HG02759 (cell line): Measurements from ENCODE around the gene GPR183.
A peak's percentile ranks its signal among the peaks of the same experiment; 100 is the strongest.

Experiments
- ATAC-seq: cut with Tn5 transposase; IDR thresholded peaks from one replicate; pipeline ENCODE4 v1.9.1; 2021; ENCODE audit warnings: mild to moderate bottlenecking, moderate library complexity; ENCODE audit not compliant: unreplicated experiment

GPR183 gene, protein sequence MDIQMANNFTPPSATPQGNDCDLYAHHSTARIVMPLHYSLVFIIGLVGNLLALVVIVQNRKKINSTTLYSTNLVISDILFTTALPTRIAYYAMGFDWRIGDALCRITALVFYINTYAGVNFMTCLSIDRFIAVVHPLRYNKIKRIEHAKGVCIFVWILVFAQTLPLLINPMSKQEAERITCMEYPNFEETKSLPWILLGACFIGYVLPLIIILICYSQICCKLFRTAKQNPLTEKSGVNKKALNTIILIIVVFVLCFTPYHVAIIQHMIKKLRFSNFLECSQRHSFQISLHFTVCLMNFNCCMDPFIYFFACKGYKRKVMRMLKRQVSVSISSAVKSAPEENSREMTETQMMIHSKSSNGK

DNA sequence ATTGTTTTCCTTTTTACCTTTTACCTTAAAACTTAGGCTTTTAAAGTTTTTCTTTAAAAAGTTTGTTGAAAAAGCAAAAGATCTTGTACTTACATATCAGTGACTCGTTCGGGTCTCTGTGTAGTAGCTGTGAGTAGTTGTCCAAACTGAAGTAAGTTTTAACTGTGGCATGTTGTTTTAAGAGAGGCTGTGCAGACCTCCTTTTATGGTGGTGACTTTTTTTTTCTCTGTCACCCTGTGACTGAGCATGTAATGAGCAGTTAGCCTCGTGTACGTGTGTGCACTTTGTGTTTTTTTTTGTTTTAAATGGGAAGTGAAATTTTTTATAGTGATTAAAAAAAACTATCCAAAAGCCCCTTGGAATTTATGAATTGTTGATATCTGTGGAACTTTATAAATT is at the start of gene GPR183:
Gene GPR183 (minus strand): TSS at position 153 of the 400 bp plus-strand sequence. CDS start 11,254 bp downstream, outside the sequence.
- ATAC-seq: peak; percentile 55

DNA sequence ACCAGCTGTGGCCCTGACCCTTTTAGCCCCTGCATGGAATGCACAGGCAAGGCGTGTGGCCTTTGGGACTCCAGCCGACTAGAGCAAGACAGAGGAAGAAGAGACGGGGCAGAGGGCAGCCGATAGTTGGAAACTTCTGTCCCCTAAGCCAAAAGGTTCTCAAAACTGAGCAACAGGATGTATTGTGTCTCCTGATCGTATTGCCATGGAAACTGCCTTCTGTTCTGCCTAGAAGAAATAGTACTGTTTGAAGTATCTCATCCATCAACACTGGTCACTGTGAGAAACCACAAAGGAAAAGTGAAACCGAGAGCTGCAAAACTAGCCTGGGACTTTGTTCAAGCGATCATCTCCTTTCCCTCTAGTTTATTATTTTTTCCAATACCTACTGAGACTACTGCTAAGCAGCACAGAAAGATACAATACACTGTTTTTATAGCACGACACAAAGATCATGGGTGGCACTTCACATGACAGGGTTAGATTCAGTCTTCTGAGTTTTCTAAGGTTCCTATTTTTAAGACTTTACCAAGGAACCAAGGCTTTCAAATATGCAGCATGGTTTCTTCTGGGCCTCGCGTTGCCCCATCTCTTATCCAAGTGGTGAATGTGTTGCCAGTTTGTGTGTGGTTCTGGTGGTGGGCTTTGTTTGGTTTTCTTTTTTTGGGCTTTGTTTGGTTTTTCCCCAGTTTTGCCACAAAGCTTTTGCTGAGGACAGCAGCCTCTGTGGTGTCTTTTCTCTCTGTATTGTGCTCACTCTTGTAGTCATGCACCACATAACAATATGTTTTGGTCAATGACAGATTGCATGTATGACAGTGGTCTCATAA is 49.3 kb upstream of the GPR183 start:
- ATAC-seq: peak; percentile 50

DNA sequence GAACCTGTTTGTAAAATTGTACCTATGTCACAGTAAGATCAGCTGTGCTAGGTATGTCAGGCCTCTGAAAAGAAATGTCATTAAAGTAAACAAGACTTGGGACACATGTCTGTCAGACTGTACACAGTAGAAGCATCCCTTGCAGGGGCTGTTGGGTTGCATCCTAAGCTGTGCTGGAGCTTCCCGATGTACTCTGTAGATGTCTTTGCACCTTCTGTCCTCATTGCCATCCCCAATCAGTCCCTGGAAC is 48.7 kb upstream of the GPR183 start:
- no peak for ATAC-seq

DNA sequence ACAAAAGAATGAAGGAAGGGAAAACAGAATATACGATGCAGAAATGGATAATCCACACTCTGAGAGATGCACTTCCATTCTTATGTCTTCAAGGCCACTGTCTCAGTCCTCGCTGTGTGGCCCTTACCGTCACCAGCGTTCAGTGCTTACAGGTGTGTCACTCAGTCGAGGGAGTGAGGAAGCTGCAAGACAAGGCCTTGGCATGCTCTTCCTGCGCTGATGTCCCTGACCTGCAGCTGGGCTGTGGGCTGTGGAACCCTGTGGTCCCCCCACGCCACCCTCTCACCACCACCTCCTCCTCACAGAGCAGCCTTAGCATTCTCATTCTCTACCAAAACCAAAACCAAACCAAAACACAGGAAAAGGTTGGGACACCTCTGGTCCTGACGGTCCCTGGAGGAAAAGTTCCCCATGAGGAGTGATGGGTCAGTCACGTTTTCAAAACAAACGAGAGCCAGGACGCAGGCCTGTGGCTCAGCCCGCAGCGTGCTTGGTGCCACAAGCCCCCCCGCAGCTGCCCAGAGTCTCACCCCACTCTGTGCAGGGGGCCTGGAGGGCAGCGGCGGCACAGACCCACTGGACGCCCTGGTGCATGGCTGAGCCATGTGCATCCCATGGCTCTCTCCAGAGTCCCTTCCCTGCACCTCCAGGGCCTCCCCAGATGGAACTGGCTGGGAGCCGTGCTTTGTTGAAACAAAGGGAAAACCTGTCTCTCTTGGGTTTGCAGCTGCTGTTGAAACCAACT is 48.2 kb upstream of the GPR183 start:
- no peak for ATAC-seq

DNA sequence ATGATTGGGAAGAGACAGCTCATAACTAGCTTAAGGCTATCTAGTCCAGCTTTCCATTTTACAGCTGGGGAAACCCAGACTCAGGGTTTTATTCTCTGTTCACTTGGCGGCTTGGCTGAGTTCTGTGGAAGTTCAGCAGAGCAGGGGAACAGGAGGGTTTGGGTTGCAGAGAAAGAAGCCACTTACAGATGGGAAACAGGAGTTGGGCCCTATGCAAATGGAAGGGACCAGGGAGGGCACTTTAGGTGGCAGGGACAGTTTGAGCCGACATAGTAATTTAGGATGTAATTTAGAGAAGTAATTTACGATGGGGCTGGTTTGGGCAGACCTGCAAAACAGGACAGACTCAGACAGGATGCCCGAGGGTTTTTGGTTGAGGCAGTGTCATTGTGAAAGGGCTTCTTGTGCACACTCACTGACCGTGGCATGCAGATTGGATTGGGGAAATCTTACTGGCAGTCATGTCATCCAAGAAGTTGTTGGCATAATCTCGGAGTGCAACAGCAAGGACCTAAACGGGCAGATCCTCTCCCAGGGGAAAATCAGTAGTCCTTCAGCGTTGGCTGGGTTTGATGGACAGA is 47.3 kb upstream of the GPR183 start:
- ATAC-seq: peak; percentile 29

DNA sequence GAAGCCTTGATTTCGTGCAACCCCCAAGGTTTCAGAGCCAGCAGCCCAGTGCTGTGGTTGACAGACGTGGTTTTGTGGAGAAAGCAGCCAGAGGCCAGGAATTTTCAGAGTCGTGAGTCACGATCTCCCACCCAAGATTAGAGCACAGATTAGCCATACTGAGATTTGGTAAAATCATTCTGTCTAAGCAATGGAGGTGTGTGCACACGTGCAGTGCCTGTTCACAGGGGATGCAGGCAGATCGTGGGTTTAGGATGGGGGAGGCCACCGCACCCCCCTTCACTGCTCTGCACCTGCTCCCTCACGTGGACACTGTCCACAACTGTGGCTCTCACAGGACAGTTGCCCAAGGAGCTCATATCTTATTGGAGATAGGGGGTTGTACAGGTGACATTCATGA is 46.6 kb upstream of the GPR183 start:
- ATAC-seq: no peak

DNA sequence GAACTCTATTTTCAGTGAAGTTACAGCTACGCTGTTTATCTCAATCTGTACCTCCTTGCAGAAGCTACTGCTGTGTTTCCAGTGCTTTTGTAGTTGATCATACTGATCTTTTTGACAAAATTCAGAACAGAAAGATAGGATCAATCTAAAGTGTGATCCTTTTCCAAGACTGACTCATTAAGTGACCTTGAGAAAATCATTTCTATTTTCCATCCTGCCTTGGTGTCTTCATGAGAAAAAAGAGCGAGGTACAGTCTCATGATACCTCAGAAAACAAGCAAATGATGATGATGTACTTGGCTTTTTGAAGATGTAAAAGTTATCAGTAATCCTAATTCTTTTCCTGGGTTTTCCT is 46.0 kb upstream of the GPR183 start:
- ATAC-seq: no peak

DNA sequence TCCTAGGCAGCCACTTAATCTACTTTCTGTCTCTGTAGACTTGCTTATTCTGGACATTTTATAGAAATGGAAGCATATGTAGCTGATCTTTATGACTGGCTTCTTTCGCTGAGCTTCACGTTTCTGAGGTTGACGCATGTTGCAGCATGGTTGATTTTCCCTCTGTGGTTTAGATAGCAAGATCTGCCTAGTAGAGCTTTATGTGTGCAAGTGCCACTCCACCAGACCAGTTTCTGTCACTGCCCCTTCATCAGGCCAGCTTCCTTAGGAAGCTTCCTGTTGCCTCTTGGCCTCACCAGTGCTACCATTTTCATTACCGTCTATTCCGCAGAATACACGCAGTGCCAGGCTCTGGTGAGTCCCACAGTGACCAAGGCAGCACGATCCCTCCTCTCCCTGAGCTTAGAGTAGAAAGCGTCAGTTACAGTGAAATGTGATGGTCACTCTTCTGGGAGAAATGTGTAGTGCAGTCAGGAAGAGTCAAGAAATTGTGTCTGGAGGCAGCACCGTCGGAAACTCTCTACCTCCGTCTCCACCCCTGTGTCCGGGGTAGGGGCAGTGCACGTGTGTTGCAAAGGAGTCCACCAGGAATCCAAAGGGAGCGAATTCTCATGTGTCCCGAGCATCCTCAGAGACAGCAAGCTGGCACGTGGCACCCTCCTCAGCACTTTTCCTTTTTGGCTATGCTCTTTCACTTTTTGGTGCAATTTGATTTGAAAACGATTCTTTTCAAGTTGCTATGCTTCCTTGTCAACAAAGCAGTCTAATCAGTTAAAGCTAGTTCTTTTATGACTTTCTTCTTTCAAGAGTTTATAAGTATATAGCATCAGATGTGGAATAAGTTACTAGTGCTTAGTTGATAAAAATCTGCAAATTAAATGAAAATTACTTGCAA is 45.4 kb upstream of the GPR183 start:
- ATAC-seq: no peak

DNA sequence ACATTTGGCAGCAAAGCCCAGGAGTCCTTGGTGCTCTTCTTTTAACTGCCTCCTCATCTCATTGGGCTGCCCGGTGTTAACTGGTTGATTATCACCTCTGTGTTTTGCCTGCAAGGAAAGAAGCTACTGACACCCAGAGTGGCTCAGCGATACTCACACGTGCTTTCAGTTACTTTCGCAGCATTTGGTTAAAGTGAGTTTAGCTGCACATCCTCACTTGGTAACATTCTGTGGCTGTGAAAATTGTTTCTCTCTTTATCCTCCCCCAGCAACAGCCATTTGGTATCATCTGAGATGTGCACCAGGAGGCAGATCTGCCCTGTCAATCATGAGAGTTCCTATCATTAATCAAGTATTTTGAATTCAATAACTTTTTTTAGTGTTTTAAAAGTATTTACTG is 44.6 kb upstream of the GPR183 start:
- no peak for ATAC-seq

DNA sequence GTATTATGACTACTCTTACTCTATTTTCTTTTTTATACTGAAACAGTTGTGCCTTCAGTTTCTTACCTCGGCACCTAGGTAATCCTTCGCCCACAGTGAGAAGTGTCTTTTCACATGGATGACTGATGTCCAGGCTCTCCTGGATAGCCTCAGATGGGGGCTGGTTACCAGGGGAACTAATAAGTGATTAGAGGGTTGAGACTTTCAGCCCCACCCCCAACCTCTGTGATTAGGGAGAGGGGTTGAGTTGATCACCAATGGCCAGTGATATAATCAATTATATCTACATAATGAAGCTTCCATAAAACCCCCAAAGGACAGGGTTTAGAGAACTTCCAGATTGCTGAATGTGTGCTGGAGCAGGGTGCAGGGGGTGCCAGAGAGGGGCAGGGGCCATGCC is 43.0 kb upstream of the GPR183 start:
- no peak for ATAC-seq

DNA sequence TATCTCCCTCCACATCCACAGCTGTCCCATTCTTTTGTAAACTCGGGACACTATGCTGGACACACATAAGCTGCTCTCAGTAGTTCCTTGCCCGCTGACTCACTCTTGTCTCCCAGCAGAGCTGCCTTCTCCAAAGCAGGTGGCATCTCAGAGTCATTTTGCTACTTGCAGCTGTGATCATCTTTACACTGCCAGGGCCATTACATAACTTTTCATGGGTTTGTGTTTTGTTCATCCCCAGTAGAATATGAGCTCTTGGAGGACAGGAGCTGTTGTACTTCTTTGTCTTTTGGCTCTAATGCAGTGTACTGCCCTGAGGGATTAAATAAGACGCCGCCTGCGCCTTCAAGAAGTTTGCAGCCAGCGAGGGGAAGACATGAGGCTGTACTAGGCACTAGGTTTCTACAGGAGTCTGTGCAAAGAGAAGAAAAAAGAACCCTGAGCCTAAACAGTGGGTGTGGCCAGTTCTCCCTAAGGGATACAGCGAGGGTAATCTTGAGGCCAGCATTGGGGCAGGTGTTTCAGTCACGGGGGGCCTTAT is 40.8 kb upstream of the GPR183 start:
- ATAC-seq: peak; percentile 73

DNA sequence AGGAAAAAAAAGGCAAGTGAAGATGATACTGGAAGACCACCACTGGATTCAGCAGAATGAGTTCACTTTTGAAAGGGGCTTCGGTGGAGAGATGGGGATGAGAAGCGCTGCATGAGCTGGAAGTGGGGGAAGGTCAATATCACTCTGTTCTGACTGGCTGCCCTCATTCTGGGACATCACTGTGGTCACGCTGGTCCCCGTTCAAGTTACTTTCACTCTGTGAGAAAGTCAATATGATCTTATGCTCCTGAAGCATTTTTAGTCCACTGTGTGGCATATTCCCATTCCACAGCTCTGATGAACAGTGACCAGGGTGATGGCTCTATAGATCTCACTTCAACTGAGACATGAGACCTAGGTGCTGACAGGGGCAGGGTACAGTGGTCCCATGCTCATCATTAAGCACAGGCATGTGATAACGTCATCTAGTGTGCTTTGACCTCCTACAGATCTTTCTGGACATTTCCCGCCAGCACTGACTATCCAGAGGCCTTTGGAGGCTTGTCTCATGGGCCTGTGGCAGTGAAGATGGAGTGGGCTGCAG is 40.2 kb upstream of the GPR183 start:
- no peak for ATAC-seq

DNA sequence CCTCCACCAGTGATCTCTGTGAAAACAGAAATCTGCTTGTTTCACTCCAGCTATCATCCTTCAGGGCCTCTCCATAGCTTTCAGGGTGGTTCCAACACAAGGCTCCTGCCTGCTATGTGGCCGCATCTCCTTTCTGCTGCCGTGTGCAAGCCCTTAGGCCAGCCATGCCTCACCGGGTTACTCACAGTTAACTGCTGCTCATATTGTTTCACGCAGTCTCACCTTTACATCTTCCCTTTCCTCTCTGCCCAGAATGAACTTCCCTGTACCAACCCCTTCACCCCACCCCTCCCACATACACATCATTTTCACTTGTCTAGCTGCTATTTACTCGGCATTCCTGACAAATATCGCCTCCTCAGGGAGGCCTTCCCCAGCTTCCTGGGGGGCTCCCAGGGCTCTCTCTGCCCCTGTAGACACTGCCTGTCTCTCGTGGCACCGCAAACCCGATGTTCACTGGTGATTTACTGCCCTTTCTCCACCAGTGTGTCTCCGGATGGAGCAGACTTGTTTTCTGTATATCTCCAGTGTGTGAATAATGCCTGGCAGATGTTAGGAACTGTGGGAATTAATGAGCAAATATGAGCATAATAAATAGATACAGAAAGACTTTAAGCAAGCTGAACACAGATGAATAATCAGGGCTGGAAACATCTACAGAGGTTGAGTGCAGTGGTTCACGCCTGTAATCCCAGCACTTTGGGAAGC is 39.3 kb upstream of the GPR183 start:
- no peak for ATAC-seq

DNA sequence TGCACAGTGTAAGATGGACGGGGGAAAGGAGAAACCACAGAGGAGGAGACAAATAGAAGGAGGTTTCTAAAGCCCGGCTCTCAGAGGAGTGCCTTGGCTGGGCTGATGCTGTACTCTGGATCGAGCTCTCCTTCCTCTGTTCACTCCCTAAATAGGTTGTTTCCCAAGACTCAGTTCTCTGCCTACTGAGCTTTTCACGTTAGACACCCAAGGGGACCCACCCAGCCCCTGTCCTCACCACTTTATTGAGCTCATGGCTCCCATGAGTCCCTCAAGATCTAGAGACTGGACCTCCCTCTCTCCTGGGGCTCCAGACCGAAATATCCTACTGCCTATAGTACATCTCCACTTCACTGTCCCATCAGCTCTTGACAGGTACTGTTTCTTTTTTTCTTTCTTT is 38.1 kb upstream of the GPR183 start:
- ATAC-seq: no peak

DNA sequence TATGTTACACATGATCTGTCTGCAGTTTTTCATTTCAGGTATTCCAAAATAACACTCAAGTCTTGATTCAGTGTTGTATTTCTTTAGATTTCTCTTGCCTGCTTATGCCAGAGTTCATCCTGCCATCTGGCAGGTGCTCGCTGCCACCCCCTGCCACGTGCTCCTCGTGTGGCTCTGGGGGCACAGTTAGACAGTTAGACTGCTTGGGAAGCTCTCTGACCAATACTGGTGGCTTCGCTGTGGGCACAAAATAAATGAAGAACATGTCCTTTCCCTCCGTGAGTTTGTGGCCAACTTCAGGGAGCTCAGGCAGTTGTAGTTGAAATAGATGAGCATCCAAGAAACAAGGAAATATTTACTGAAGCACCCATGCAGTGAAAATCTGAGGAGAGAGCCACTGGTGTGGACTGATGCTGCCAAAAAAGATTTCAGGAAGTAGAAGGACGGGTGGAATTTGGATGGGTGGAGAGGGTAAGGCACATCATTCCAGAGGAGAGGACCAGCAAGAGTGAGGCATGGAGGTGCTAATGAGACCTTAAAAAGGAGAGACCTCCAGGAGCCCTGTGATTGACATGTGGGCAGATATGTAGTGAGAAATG is 37.5 kb upstream of the GPR183 start:
- no peak for ATAC-seq

DNA sequence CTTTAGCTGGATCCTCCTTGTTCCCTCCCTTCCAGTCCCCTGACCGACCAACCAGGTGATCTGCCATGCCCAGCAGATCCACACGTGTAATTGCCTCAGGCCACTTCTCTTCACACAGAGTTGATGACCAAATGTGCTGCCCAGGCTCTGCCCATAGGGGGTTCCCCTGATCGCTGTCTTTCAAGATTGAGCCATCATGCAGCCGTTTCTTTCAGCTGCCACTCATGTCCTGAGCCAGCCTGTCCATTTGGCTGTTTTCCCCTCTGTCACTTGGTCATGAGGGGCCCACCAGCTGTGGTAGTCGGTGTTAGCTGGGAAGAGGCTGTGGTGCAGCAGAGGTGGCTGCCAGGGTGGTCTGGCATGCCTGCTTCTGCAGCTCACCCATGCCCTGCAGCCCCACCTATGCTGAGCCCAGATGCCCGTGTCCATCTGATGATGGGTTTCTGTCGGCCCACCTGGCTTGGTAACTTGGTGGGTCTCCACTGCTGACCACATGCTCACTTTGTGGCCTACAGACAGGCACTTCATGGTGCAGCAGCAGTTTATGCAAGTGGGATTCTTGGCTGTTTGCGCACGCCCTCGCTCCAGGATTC is 35.6 kb upstream of the GPR183 start:
- no peak for ATAC-seq

DNA sequence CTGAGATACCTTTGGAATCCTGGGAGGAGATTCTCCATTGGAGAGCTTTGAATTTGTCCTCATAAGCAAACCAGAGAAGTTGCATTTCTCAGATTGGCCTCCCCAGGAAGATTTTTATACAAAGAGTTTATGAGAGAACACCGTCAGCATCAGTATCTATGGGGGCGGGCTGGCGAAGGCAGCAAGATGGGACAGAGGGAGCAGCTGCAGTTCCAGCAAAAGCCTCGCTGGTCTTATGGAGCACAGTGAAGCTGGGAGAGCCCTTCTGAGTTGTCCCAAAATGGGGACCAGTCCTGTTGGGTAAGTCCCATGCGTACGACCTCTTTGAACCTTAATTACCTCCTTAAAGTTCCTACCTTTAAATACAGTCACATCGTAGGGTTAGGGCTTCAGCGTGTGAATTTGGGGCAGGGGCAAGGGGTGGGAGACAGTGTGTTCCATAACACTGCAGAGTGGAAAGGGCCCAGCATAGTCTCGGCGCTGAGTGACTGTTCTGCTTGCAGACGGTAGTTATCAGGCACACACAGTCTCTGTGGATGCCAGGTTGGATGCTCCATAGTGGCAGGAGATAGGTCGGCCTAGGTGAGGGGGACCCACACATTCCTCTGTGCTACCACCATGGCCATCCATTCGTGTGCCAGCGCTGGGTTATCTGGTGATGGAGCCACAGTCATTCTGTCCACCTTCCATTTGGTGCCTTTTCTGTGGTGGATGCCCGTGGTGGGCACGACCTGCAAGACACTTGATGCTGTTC is 34.9 kb upstream of the GPR183 start:
- no peak for ATAC-seq

DNA sequence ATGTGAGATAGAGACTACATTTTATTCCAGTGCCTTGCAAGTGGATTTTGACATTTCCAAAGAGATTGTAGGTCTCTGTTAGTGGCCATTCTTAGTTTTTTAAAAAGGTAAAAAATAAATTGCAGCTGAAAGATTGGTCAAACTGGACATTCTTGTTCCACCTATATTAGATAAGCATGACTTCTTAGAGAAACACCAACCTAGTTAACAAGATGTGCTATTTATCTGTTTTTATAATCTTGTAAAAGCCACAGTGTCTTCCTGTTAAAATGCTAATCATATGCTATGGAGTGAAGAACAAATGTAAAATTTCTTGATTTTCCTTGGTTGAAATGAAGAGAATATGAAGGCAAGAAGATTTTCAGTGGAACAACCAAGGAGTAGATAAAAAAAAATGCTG is 33.4 kb upstream of the GPR183 start:
- no peak for ATAC-seq
